GM12891 (cell line): Measurements from ENCODE around the gene MEX3B.

Experiments used
- POLR2A ChIP-seq: IDR thresholded peaks from 2 replicates; pipeline ENCODE4 v1.6.1; 2011; ENCODE audit warnings: low read depth, low read length, control low read depth
- POLR2AphosphoS5 ChIP-seq: IDR thresholded peaks from 2 replicates; pipeline ENCODE4 v1.6.1; 2011; ENCODE audit warnings: low read depth, low read length, control low read depth

- no peak for TF ChIP-seq POLR2A
- no peak for TF ChIP-seq POLR2AphosphoS5
Measured at GRCh38 chr15:82064824-82065223, 19.0 kb upstream of the MEX3B start.
